GM21576 (cell line): ENCODE results near the gene OR51B4.
A peak's percentile ranks its signal among the peaks of the same experiment; 100 is the strongest.
"Not testable (repeated sequence)": the region's sequence is repeated elsewhere in the genome, so short reads cannot be mapped to it uniquely, and the experiment has no call there.

Source experiments
- ATAC-seq: cut with Tn5 transposase; IDR thresholded peaks from one replicate; pipeline ENCODE4 v1.9.1; 2021; ENCODE audit warnings: mild to moderate bottlenecking, moderate library complexity; ENCODE audit not compliant: unreplicated experiment

OR51B4 gene

GRCh38 chr11:5297721-5298323 is 3.9 kb downstream of the OR51B4 start:
- ATAC-seq, result no peak

GRCh38 chr11:5294342-5294995 is 7.3 kb downstream of the OR51B4 start:
- not testable (repeated sequence) for ATAC-seq

- no peak for ATAC-seq
These were observed 8.7 kb downstream of the OR51B4 start for GRCh38 chr11:5293028-5293427.

DNA sequence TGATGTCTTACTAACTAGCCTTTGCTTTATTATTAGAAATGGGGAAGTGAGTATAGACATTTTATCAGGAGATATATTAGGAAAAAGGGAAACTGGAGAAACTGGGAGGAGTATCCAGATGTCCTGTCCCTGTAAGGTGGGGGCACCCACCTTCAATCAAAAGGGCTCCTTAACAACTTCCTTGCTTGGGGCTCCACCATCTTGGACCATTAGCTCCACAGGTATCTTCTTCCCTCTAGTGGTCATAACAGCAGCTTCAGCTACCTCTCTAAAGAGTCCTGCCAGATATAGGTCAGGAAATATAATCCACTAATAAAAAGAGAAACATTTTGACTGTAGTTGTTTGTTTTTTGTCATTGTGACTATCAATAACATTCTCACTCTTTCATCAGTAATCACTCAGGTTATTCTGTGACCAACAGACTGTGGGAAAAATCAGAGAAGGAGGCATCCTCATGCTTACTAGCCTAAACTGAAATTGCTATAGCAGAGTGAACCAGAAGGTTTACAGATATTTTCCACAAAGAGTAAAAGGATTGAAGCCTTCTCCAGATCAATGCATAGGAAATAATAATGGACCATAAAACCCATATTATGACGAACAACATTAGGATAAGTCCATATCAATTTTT is 10.4 kb downstream of the OR51B4 start:
- peak; percentile 93 for ATAC-seq

GRCh38 chr11:5290106-5290505 is 11.6 kb downstream of the OR51B4 start:
- no peak for ATAC-seq

GRCh38 chr11:5289696-5290095 is 12.1 kb downstream of the OR51B4 start:
- ATAC-seq, result no peak

GRCh38 chr11:5288906-5289550 is 12.7 kb downstream of the OR51B4 start:
- ATAC-seq, result no peak

GRCh38 chr11:5288108-5288905 is 13.4 kb downstream of the OR51B4 start:
- no peak for ATAC-seq

- ATAC-seq, result no peak
These were observed 14.8 kb downstream of the OR51B4 start for GRCh38 chr11:5286901-5287300.

GRCh38 chr11:5286351-5286750 is 15.4 kb downstream of the OR51B4 start:
- no peak for ATAC-seq

DNA sequence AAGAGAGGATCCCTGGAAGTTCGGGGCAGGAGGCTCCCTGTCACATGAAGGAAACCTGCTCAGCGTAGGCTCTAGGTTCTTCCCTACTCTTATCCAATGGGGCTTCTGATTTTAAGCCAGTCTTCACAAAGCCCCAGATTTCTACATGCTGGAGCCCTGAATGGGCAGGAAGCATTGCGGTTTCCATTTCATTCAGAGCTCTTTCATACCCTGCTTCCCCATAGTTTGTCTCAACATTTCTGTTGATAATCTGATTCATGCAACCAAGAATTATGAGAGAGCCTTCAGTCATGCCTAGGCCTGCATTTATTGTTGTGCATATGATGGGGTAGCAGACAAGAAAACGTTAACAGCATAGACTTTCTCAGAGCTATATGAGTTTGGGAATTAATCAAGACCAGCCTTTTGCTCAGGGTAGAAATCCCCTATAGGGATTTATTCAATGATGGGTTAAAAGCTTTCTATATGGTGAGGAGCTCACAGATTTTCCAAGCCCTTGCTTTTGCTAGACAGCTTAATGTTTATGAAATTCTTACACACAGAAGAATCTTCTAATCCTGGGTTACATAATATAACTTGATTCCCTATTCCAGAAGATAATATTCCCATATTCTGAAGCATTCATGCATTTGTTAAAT is 15.9 kb downstream of the OR51B4 start:
- no peak for ATAC-seq

- ATAC-seq, result no peak
These were observed 17.1 kb downstream of the OR51B4 start for GRCh38 chr11:5284637-5285036.

- ATAC-seq, result no peak
These were observed 17.9 kb downstream of the OR51B4 start for GRCh38 chr11:5283882-5284281.

DNA sequence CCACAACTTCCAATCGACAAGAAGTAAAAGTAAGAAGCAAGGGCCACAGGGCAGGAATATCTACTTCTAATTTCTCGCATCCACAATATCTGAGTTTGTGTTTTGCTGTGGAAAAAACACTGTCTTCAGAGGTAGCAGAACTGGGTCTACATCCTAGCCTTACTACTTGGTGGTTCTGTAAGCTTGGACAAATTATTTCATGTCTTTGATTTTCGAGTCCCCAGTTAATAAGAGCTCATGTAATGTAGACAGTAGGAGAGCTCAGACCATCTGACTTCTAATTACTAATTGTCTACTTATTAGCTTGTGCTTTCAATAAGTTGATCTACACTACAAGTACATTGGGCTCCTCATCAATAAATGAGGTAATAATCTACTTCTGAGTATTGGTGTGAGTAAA is 18.7 kb downstream of the OR51B4 start:
- no peak for ATAC-seq

- ATAC-seq, result no peak
These were observed 19.1 kb downstream of the OR51B4 start for GRCh38 chr11:5282628-5283027.

GRCh38 chr11:5281596-5281995 is 20.1 kb downstream of the OR51B4 start:
- no peak for ATAC-seq

- ATAC-seq, result peak; percentile 90
These were observed 21.1 kb downstream of the OR51B4 start for GRCh38 chr11:5280582-5281102.

DNA sequence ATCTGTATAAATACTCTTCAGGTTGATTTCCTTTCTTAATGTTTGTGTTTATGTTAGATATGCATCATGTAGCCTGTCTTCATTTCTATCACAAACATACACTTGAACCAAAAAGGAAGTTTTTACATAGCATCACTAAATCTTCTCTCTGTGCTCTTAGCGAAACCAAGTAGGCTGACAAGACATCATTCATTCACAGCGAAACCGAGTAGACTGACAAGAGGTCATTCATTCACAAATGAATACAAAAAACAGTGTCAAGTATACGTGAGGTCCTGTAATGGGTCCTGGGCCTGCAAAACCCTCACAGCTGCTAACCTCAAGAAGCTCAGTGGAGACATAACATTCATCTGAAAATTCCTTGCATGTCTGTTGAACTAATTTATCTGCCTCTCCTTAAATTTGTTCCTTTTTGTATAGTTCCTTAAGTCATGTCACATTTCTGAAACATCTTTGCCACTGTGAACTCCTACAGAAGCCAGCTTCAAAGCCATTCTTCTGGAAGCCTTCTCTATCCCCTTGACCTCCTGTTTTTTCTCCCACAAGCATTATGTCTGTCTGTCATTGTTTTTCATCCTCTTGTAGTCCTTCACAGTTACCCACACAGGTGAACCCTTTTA is 22.2 kb downstream of the OR51B4 start:
- ATAC-seq, result no peak

- ATAC-seq, result peak; percentile 47
These were observed 23.9 kb downstream of the OR51B4 start for GRCh38 chr11:5277807-5278382.

GRCh38 chr11:5276697-5277096 is 25.0 kb downstream of the OR51B4 start:
- no peak for ATAC-seq
